Esophagus (tissue), 2 donors: Measurements from ENCODE around the gene USP5. TPM values are rescaled to one million over a fixed set of nuclear protein-coding genes. Genes with fewer than 3 reads are reported as not detected.

Source experiments
- H3K27ac ChIP-seq, 2 donors: one replicate each; pipeline ENCODE4 v1.5.1; 2013; ENCODE audit warnings: low read depth in 2 of 2, mild to moderate bottlenecking in 2 of 2, inconsistent platforms in 1 of 2, low read length in 1 of 2, moderate library complexity in 1 of 2
- H3K27me3 ChIP-seq, 2 donors: one replicate each; pipeline ENCODE4 v1.6.1; 2013; ENCODE audit warnings: low read length in 2 of 2, control low read depth in 1 of 2, mild to moderate bottlenecking in 1 of 2; ENCODE audit not compliant: insufficient read depth in 2 of 2, control insufficient read depth in 1 of 2
- H3K36me3 ChIP-seq, 2 donors: one replicate each; pipeline ENCODE4 v1.6.1; 2013; ENCODE audit warnings: low read length in 1 of 2; ENCODE audit not compliant: control insufficient read depth in 2 of 2, insufficient read depth in 2 of 2
- H3K4me1 ChIP-seq, 2 donors: one replicate each; pipeline ENCODE4 v1.6.1; 2013; ENCODE audit warnings: low read length in 1 of 2; ENCODE audit not compliant: control insufficient read depth in 2 of 2, insufficient read depth in 2 of 2
- H3K4me3 ChIP-seq, 2 donors: one replicate each; pipeline ENCODE4 v1.5.1; 2013; ENCODE audit warnings: low read length in 2 of 2, mild to moderate bottlenecking in 2 of 2, low read depth in 1 of 2, moderate library complexity in 1 of 2
- H3K9me3 ChIP-seq, 2 donors: one replicate each; pipeline ENCODE4 v1.6.1; 2013; ENCODE audit warnings: mild to moderate bottlenecking in 2 of 2, low read depth in 1 of 2, low read length in 1 of 2, moderate library complexity in 1 of 2; ENCODE audit not compliant: control insufficient read depth in 2 of 2, insufficient read depth in 1 of 2
- WGBS, 2 donors: extraction: QIAGEN DNeasy Blood & Tissue Kit; methylation state at CpG; one replicate each; pipeline ENCODE4 v1.1.7; 2013; 5-methylcytosine and 5-hydroxymethylcytosine counted together
- polyA plus RNA-seq, 2 donors: library from polyadenylated mRNA; stranded (reverse); fragments of 200-250 nt; gene quantifications; one replicate each; pipeline ENCODE4 v1.2.3, GENCODE V29; 2013
- donor health status: healthy with polysubstance abuse.
- donor health status: Bipolar disorder and iron deficiency.

Gene USP5
- polyA plus RNA-seq, 2 donors, result 21.4 to 40.7 TPM

GRCh38 chr12:6818645-6819044, 33.3 kb upstream of the USP5 start:
- Histone ChIP-seq H3K4me1 (peaks cover 0 to 4% of the 10 kb centered on the region in 2 donors), H3K27ac (no peak overlapping the region), H3K4me3 (no peak overlapping the region), H3K9me3 (peaks cover 0 to 4% of the 10 kb centered on the region in 2 donors), H3K36me3 (no peaks in the 10 kb centered on the region), H3K27me3 (peaks cover 0 to 9% of the 10 kb centered on the region in 2 donors)
- WGBS, 2 donors, result 86 to 89% methylated on average over 5 of the region's 5 CpGs

DNA sequence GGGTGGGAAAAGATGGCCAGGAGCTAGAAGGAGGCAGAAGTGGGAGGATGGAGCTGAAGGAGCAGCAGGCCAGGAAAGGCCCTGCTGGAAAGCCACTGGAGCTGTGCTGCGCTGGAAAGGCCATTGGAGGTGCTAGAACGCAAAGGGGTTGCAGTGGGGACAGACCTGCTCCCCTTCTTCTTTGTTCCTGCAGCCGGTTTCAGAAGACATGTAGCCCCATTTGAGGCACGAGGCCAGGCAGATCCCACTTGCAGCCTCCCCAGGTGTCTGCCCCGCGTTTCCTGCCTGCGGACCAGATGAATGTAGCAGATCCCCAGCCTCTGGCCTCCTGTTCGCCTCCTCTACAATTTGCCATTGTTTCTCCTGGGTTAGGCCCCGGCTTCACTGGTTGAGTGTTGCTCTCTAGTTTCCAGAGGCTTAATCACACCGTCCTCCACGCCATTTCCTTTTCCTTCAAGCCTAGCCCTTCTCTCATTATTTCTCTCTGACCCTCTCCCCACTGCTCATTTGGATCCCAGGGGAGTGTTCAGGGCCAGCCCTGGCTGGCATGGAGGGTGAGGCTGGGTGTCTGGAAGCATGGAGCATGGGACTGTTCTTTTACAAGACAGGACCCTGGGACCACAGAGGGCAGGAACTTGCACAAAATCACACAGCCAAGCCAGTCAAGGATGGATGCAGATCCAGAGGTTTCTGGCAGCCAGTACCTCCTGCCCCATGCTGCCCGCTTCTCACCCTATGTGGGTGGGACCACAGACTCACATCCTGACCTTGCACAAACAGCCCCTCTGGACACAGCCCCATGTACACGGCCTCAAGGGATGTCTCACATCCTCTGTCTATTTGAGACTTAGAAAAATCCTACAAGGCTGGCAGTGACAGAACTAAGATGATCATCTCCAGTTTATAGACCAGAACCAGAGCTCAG, 32.6 kb upstream of the USP5 start:
- H3K36me3 ChIP-seq, result no peaks in the 10 kb centered on the region
- peaks cover 0 to 8% of the 10 kb centered on the region in 2 donors for H3K9me3 ChIP-seq
- 86 to 87% methylated on average over 13 of the region's 13 CpGs for WGBS, 2 donors
- peaks cover 0 to 4% of the 10 kb centered on the region in 2 donors for H3K4me1 ChIP-seq
- no peak overlapping the region for H3K27ac ChIP-seq
- H3K27me3 ChIP-seq, result peaks cover 0 to 9% of the 10 kb centered on the region in 2 donors
- no peak overlapping the region for H3K4me3 ChIP-seq

DNA sequence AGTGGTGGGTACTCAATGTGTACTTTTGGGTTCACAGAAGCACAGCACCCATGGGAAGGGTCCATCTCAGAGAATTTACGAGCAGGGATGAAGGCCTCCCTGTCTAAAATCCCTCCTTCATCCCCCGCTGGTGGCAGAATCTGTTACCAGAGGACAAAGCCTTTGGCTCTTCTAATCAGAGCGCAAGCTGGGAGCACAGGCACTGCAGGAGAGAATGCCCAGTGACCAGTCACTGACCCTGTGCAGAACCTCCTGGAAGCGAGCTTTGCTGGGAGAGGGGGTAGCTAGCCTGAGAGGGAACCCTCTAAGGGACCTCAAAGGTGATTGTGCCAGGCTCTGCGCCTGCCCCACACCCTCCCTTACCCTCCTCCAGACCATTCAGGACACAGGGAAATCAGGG, 31.8 kb upstream of the USP5 start:
- Histone ChIP-seq H3K27ac (no peak overlapping the region), H3K27me3 (peaks cover 0 to 9% of the 10 kb centered on the region in 2 donors), H3K36me3 (no peaks in the 10 kb centered on the region), H3K4me3 (no peak overlapping the region), H3K4me1 (peaks cover 0 to 4% of the 10 kb centered on the region in 2 donors), H3K9me3 (peaks cover 0 to 8% of the 10 kb centered on the region in 2 donors)
- 82 to 88% methylated on average over 5 of the region's 5 CpGs for WGBS, 2 donors

- Histone ChIP-seq H3K4me3 (peak within 1 kb of the TSS; percentile 29 to 33), H3K4me1 (peaks cover 0 to 4% of the 10 kb centered on the region in 2 donors), H3K27ac (peak within 1 kb of the TSS in 1 of 2 donors; percentile 26), H3K36me3 (no peaks in the 10 kb centered on the region), H3K27me3 (peaks cover 0 to 9% of the 10 kb centered on the region in 2 donors), H3K9me3 (peaks cover 0 to 9% of the 10 kb centered on the region in 2 donors)
- 0 to 1% methylated on average over 14 to 28 of the region's 28 CpGs for WGBS, 2 donors
Observed at GRCh38 chr12:6821591-6822425, 30.1 kb upstream of the USP5 start, which contains the start of gene GPR162. Gene GPR162, plus strand, starts transcription at chr12:6821821. Its CDS starts 2,078 bp downstream, at chr12:6823899.

- peaks cover 0 to 4% of the 10 kb centered on the region in 2 donors for H3K4me1 ChIP-seq
- peaks cover 0 to 9% of the 10 kb centered on the region in 2 donors for H3K27me3 ChIP-seq
- H3K4me3 ChIP-seq, result no peak overlapping the region
- peaks cover 0 to 9% of the 10 kb centered on the region in 2 donors for H3K9me3 ChIP-seq
- WGBS, 2 donors, result 59 to 64% methylated on average over 7 of the region's 7 CpGs
- no peak overlapping the region for H3K27ac ChIP-seq
- H3K36me3 ChIP-seq, result no peaks in the 10 kb centered on the region
Observed at GRCh38 chr12:6822426-6823135, 29.4 kb upstream of the USP5 start.

DNA sequence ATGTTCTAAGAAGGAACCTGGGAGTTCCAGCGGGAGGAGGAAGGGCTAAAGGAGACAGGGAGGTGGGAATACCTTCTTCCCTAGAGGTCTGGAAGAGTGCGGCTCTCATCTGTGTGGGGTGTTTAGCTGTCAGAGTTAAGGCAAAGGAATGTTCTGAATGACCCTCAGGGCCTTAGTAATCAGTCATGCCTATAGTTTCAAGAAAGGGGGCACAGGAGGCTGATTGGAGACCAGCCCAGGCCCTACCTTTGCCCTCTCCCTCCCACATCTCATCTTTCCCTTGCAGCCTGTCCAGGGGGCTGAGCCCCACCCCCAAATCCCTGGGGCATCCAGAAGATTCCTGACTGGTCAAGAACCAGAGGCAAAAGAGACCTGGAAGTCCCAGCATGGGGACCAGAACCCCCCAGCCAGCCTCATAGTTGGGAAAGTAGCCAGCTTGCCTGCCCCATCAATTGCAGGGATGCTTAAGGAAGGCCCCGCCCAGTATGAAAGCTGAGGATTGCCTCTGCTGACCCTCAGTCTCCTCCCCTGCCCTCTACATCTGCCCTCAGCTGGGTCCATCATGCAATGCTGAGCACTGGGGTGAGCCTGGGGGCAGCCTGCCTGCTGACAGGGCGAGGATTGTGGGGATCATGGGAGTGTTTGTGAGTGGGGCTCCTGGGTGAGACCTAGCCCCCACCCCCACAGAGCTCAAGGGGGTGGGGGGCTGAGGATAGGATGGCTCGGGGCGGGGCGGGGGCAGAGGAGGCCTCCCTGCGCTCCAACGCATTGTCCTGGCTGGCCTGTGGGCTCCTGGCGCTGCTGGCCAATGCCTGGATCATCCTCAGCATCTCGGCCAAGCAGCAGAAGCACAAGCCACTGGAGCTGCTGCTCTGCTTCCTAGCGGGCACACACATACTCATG, 28.5 kb upstream of the USP5 start:
- Histone ChIP-seq H3K9me3 (peaks cover 0 to 5% of the 10 kb centered on the region in 2 donors), H3K36me3 (no peaks in the 10 kb centered on the region), H3K27me3 (peaks cover 0 to 9% of the 10 kb centered on the region in 2 donors), H3K4me1 (peaks cover 0 to 4% of the 10 kb centered on the region in 2 donors), H3K4me3 (no peak overlapping the region), H3K27ac (no peak overlapping the region)
- 66 to 70% methylated on average over 8 to 12 of the region's 12 CpGs for WGBS, 2 donors

GRCh38 chr12:6824085-6824775, 27.7 kb upstream of the USP5 start:
- no peaks in the 10 kb centered on the region for H3K36me3 ChIP-seq
- peaks cover 0 to 9% of the 10 kb centered on the region in 2 donors for H3K4me1 ChIP-seq
- peaks cover 0 to 9% of the 10 kb centered on the region in 2 donors for H3K27me3 ChIP-seq

DNA sequence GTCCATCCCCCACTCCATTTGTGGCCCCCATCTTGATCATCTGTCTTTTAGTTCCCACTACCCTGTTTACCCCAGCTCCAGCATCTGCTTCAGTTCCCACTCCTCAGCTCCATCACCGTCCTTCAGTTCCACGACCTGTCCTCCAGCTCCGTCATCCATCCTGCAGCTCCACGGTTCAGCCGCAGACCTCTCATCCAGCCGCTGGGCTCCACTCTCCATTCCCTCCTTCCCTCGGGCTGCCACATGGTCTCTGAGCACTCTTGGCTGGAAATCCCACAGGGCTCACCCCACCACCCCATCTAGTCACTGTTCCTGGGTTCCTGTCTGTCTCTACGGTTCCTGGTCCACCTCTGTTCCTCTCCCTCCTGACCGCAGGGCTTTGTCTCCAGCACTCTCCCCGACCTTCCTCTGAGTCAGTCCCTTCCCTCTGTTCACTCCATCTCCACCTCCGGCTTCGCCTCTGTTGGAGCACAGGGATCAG, 27.0 kb upstream of the USP5 start:
- Histone ChIP-seq H3K27ac (no peak overlapping the region), H3K36me3 (no peaks in the 10 kb centered on the region), H3K4me3 (no peak overlapping the region), H3K27me3 (peaks cover 0 to 9% of the 10 kb centered on the region in 2 donors), H3K4me1 (peaks cover 0 to 13% of the 10 kb centered on the region in 2 donors), H3K9me3 (peaks cover 0 to 5% of the 10 kb centered on the region in 2 donors)
- WGBS, 2 donors, result 38 to 47% methylated on average over 11 to 12 of the region's 12 CpGs

More at GRCh38 chr12:6824085-6824775, 27.7 kb upstream of the USP5 start:
- H3K9me3 ChIP-seq, result peaks cover 0 to 5% of the 10 kb centered on the region in 2 donors
- WGBS, 2 donors, result 78 to 83% methylated on average over 37 of the region's 37 CpGs
- H3K27ac ChIP-seq, result no peak overlapping the region
- no peak overlapping the region for H3K4me3 ChIP-seq
